HG02938 (cell line): Measurements from ENCODE around the gene KCNK18.

Source experiments
- ATAC-seq: cut with Tn5 transposase; IDR thresholded peaks from one replicate; pipeline ENCODE4 v1.9.1; 2021; ENCODE audit warnings: mild to moderate bottlenecking, moderate library complexity; ENCODE audit not compliant: unreplicated experiment

The KCNK18 gene

DNA sequence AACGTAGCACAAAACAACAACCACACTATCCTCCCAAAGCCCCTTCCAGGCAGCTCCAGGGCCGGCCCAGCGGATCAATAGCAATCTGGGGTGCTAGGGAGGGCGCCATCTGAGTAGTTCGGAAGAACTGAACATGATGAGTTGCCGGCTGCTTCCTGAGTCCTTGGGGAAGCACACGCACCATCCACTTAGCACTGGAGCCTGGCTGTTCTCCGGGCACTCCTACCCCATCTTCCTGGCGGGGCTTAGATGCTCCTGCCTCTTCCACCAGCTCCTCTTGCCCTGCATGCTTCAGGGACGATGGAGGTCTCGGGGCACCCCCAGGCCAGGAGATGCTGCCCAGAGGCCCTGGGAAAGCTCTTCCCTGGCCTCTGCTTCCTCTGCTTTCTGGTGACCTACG, at the start of gene KCNK18:
KCNK18 (plus strand) TSS at position 301 of the 400 bp plus-strand sequence; CDS start at position 301, 0 bp downstream.
- no peak for ATAC-seq

DNA sequence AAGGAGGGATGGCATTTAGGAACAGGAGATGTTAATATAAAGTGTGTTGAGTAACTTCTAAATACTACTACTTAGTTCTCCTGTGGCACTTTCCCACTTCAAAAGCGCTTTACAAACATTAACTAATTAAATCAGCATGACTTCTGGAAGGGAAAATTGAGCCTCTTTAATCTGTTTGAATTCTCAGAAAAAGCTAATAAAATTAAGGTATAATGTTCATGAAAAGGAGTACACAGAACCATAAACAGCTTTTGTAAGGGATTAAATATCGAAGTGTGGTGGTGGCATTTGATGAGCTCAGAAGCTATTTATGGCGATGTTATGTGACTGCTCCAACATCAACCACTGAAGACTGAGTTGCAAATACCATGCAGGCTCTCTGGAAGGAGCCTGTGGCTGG, 49.0 kb upstream of the KCNK18 start:
- ATAC-seq: no peak

DNA sequence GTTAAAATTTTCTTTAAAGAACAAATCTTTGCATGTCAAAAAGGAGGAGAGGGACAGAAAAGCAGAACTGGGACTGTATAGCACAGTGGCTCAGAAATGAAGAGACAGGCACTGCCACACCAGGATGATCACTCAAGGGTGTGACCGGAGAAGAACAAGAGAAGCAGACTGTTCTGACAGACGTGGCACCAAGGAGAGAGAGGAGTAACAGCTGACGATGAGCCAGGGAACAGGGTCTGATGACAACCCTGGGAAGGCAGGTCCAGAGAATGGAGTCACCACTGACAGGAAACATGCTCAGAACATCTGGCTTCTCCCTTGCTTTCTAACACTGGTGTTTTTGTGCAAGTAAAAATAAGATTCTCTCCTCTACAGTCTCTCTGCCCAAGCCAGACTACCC, 44.6 kb upstream of the KCNK18 start:
- ATAC-seq: no peak

DNA sequence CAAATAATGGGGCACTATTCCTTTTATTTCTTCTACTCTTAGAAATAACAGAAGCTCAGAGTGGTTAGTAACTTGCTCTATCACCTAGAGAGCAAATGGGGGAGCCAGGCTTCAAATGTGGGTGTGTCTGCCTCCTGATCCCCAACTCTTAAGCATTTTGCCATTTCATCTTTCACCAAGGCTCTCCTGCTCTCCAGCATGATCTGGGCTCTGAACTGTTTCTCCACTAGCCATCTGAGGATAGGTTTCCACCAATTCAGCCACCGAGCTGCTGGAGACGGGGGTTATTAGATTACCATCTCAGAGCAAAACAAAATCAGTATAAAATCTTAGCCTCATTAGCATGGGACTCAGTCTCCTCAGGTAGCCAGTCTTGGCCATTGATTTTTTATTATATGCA, 39.0 kb upstream of the KCNK18 start:
- no peak for ATAC-seq

GRCh38 chr10:117159390-117159789, 37.9 kb upstream of the KCNK18 start:
- no peak for ATAC-seq

DNA sequence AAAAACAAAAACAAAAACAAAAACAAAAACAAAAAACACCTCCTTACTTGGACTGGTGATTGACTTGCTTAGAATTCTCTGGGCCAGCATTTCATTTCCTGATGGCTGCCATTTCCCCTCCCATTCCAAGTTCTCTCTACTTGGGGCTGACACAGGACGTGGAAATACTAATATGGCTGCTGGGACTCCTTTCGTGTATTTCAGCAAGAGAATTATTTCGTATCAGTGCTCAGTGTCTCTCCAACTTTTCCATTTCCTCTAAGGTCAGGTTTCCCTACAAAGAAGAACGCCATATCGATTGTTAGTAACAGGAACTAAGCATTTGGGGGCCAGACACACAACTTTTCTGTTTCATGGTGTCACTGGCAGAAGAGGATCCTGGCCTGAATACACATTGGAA, 36.7 kb upstream of the KCNK18 start:
- ATAC-seq: no peak

- no peak for ATAC-seq
These were observed 35.8 kb upstream of the KCNK18 start for GRCh38 chr10:117161386-117162033.

GRCh38 chr10:117162093-117163060, 34.9 kb upstream of the KCNK18 start:
- no peak for ATAC-seq

DNA sequence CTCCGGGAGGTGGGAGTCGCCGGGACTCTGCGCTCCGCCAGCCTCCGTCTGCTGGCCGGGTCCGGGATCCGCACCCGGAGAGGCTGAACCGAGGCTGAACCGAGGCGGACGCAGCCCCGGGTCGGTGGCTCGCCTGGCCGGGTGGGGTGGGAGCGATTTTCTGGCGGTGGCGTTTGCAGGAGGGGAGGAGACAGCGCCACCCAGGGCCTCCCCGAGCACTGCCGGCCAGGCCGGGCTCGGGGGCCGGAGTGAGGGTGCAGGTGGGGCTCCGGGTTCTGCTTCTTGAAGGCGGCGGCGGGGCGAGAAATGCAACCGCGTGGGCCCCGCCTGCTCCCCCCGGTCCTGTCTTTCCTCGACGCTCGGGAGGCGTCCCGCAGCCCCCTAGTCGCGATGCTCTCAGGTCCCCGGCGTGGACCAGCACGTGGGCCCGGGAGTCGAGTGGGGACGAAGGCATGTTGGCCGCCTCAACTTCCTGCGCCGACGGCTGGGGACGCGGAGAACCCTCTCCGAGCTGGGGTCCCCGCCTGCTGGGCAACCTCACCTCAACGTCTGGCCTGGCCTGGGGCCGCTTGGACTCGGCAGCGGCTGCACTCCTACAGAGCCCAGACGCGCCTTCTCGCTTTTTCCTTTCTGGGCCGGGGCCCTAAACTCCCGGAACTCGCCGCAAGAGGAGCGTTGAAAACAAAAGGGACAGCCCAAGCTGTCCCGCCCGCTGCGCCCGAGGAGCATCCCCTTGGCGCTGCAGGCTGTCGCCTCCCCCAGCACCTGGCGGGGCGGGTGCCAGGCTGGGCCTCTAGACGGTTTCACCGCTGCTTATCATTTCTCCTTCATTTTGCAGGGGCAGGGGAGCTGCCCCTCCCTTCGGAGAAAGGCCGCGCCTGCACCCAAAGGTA, 34.0 kb upstream of the KCNK18 start:
- no peak for ATAC-seq

DNA sequence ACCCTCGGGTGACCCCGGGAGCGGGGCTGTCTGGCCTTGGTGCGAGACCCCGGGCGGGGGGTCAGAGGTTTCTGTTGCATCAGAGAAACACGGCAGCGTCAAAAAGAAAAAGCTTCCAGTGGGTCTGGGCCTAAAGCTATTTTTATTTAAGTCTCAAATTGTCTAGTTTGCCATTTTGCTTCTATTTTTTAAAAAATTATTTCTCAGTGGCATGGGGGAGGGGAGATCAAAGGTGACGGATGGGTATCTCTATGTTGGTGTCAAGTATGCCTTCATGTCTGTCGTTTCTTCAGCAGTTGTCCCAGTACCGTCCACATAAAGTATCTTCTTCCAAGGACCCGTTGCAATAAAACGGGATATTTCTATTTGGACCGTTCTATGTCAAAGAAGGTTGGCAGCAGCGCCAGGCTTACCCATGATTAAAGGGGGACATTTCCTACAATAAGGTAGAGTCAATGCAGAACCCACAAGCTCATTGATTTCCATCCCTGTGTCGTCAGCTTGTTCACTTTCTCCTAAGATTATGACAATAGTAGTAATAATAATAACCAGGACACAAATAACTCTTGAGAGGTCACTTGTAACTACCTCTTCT, 33.2 kb upstream of the KCNK18 start:
- ATAC-seq: no peak

DNA sequence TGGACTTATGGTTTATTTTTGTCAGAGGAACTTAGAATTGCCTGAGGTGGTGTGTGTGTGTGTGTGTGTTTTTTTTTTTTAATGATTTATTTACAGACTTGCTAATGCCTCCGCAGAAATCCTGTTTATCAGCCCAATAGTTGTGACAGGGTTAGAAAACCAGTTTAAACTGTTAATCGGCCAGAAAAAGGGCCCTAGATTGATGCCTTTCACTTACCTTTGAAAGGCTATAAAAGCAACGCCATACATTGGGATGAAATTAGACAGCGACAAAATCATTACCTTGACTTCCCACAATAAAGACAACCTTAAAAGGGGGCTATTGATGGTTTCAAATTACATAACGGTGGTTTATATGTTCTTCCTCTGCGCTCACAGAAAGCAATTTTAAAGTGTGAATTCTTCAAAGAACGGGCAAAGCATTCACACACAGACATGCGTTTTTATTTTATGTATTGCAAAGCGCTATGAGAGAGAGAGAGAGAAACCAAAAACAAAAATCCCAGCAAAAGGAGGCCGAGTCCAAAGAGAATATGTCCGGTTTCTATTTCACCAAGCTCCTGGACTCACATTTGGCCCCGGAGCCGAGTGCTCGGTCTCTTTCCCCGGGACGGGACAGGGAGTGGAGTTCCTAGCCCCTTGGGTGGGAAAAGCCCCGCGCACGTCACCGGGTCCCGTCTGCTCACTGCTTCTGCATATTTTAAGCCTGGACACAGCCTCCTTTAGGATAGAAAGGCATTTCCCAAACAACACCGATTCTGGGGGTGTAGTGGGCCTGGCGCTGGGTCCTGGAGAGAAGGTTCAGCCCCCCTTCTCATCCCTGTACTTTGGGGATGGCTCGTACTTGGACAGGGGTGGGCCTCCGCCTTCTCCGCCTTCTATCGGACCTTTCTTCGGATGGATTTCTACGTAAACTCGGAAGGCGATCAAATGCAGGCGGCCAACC, 32.4 kb upstream of the KCNK18 start:
- no peak for ATAC-seq

DNA sequence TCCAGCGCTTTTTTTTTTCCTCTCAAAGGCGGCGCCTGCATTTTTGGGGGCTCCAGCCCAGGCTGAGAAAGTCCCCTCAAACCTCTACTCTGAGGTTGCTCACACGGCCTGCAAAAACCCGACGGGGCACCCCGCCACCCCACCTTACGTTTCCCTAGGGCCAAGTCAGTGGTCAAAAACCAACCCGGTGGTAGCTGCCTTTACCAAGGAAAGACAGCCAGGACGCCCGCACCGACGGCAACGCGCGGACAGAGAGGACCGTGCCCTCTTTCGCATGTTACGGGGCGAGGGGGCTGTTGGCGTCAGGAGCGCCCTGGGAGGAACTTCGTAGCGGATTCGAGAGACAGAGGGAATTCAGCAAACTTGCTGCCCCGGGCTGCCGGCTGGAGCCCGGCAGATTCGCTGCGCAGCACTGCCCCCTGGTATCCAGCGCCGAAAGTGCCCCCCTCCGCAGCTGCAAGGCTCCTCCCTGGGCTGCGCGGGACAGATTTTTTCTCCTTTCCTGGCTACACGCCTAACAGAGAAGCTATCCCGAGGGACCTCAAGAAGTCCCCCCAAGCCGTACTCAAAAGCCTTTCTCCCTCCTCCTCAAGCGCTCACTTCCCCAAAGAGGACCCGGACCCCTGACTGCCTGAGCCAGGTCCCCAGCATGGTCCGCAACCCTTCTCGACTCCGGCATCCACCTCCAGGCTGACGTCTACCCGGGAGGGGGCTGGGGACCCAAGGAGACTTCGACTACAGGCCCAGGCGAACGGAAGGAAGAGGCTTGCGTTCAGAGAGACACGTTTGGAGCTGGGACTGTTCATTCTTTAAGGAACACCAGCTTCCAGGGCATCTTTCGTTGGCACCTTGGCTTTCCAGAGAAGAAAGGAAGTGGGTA, 31.5 kb upstream of the KCNK18 start:
- no peak for ATAC-seq

GRCh38 chr10:117166418-117167345, 30.6 kb upstream of the KCNK18 start:
- no peak for ATAC-seq

DNA sequence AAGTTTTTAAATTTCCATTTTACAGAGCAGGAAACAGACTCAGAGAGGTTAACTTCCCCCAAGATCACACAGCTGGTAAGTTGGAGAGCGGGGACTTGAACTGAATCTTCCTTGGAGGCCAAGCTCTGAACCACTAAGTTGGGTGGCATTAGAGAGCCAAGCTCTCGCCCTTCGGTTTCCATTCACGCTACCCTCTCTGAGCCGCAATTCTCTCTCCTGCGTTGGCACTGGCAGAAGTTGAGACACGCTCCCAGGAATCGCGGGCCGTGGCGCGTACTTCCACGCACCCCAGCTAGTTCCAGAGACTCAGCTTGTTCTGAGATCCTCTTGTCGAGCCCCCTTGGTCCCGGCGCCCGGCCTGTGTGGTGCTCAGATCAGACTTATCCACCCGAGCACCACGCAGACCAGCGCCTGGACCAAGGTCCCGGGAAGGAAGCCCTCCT, 29.9 kb upstream of the KCNK18 start:
- ATAC-seq: no peak

DNA sequence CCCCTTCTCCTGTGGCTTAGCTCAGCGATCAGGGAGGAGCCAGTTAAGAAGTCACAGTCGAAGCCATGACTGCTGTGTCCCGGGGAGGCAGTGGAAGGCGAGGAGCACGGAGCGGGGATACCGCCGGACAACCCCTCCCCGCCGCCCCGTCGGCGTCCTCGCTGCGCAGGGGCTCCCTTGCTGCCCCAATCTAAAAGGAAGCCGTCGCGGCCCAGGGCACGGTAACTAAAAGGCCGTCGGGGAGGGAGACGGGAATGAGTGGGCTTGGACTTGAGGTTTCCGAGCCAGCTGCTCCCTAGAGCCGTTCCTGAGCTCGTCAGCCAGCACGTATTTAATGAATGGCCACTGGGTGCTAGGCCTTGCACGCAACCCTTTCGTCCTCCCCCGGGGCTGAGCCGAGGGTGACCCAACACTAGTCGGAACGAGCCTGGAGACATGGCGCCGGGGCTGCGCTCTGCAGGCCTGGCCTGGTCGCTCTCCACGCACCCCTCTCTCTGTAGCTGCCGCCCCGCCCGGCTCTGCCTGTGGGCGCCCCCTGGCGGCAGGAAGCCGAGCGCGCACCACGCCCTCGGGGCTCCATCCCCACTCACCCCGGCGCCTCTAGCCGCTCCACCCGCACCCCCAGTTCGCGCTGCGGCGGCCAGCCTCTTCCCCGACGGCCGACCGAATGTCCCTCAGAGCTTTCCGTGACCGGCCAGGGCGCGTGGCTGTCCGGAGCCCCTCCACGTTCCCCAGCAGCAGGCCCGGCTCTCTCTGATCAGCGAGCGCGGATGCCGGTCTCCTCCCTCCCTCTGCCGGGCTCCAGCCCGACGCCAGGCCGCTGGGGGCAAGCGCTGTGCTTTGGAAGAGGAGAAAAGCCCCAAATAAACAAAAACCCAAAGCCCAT, 29.3 kb upstream of the KCNK18 start:
- ATAC-seq: peak; percentile 78

DNA sequence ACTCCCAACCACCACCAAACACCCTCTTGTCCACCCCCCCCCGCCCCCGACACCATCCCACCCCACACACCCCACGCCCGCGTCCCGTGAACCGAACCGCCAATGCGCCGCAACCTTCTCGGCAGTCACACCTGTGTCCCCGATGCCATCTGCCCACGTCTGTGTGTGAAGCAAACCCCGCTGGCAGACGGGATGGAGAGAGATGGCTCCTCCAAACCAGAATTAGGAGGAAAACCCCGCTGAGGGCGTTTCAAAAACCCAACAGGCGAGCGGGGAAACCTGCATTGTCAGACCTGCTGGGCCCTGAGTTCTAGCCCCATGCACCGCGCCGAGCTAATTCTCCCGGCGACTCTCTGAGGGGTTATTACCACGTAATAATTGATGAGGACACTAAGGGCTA, 28.6 kb upstream of the KCNK18 start:
- no peak for ATAC-seq

DNA sequence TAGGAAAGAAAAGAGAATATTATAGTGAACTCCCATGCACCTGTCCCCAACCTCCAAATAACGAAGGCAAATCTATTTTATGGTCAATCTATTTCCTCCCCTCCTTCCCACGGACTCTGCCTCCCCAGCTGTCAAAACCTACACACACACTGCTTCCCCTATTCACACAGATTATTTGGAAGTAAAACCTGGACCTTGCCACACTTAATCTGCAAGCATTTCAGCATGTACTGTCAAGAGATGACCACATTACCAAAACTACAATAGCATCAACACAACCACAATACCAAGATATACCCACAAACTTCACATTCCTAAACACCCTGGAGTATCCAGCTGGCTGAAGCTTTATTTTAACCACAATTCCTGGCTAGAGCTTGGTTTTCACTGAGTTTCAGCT, 27.8 kb upstream of the KCNK18 start:
- ATAC-seq: no peak
